Liver (tissue), 3 donors: ENCODE measurements around the gene PDE6D.

ENCODE experiments used
- NR2F2 ChIP-seq: IDR thresholded peaks from 2 replicates; pipeline ENCODE4 v1.6.1; 2016; ENCODE audit warnings: antibody characterized with exemption
- TF ChIP-seq, protein P1 (sequence below): fragments of 150-350 bp; IDR thresholded peaks from 2 replicates; pipeline ENCODE4 v1.5.1; 2017; ENCODE audit warnings: improper control_type of control experiment, low read depth, low read length; ENCODE audit not compliant: missing input control
- donor health status: healthy.
- donor health status: healthy.

DNA sequence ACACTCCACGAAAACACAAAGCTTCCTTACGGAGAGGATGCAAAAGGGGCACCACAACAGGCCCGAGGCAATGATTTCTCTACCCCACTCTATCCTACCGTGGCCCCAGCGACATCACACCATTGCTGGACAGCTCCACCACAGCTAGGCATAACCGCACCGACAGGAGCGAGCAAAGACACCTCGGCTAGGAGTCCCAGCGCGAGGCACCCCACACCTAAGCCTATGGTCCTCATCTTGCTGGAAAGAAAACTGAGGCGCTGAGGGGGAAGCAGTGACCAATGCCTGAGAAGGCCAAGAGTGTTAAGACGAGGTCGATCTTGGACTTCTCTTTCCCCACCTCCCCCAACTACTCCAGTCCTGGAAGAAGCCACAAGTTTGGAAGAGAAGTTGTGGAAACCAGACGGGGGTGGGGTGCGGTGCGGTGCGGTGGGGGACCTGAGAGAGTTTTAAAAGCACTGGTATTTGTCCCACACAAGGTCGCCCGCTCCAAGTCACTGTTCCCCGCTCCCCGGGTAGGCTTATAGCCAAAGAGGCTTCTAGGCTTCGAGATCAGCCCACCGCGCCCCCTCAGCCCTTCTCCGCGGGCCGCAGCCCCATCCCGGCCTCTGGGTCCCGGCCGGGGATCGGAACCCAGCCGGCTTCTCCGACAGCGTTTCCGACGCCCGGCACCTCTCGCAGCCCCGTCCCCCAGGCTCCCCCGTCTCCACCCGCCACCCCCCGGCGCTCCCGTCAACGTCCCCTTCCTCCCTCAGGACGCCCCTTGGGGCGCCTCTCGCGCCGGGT lies 766 bp downstream of the PDE6D start:
- no peak for TF ChIP-seq NR2F2
- TF ChIP-seq, protein P1, sequence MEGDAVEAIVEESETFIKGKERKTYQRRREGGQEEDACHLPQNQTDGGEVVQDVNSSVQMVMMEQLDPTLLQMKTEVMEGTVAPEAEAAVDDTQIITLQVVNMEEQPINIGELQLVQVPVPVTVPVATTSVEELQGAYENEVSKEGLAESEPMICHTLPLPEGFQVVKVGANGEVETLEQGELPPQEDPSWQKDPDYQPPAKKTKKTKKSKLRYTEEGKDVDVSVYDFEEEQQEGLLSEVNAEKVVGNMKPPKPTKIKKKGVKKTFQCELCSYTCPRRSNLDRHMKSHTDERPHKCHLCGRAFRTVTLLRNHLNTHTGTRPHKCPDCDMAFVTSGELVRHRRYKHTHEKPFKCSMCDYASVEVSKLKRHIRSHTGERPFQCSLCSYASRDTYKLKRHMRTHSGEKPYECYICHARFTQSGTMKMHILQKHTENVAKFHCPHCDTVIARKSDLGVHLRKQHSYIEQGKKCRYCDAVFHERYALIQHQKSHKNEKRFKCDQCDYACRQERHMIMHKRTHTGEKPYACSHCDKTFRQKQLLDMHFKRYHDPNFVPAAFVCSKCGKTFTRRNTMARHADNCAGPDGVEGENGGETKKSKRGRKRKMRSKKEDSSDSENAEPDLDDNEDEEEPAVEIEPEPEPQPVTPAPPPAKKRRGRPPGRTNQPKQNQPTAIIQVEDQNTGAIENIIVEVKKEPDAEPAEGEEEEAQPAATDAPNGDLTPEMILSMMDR: no peak
